Neural crest cell (in vitro differentiated cells): ENCODE data around the gene BTBD17. TPM values are rescaled to one million over a fixed set of nuclear protein-coding genes. Genes with fewer than 3 reads are reported as not detected.

ENCODE experiments used
- DNase-seq: peaks from one replicate; pipeline ENCODE4 v3.0.0; 2021; ENCODE audit warnings: low read depth, mixed read lengths, low spot score
- H3K27ac Mint-ChIP-seq: one replicate; pipeline ENCODE4 v1.8.0; 2021; ENCODE audit warnings: mild to moderate bottlenecking, mixed read lengths; ENCODE audit not compliant: unreplicated experiment
- H3K27me3 Mint-ChIP-seq: 2 replicates; pipeline ENCODE4 v1.8.0; 2021; ENCODE audit warnings: low read depth, mild to moderate bottlenecking, mixed read lengths
- H3K36me3 Mint-ChIP-seq: 2 replicates; pipeline ENCODE4 v1.8.0; 2021; ENCODE audit warnings: low read depth, mild to moderate bottlenecking, mixed read lengths
- H3K4me1 Mint-ChIP-seq: 2 replicates; pipeline ENCODE4 v1.8.0; 2021; ENCODE audit warnings: mixed read lengths
- H3K4me3 Mint-ChIP-seq: one replicate; pipeline ENCODE4 v1.8.0; 2021; ENCODE audit warnings: mild to moderate bottlenecking, mixed read lengths
- H3K9me3 Mint-ChIP-seq: 2 replicates; pipeline ENCODE4 v1.8.0; 2021; ENCODE audit warnings: mixed read lengths
- total RNA-seq: library from RNA; stranded (reverse); gene quantifications from 2 replicates; pipeline ENCODE4 v1.2.1, GENCODE V29; 2021
- TF ChIP-seq, protein P1 (sequence below): fragments of 200-600 bp; sonication (generic); conservative IDR thresholded peaks from 2 replicates; pipeline ENCODE4 v1.5.0; 2021; ENCODE audit warnings: antibody characterized with exemption, mild to moderate bottlenecking

BTBD17 gene
- total RNA-seq, 1 donor from 2014 or later, result 12.3 TPM

DNA sequence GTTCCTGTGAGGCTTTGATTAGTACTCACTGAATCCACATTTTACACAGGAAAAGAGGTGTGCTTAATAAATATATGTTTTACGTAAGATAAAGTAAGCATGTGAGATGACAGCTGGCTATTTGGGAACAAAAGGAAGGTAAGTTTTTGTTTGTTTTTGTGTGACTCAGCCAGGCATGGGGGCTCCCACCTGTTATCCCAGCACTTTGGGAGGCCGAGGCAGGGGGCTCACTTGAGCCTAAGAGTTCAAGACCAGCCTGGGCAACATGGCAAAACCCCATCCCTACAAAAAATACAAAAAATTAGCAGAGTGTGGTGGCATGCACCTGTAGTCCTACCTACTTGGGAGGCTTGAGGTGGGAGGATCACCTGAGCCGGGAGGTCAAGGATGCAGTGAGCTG is 23.5 kb upstream of the BTBD17 start:
- Mint-ChIP-seq H3K36me3 (no peaks in the 10 kb centered on the region), H3K4me1 (peaks cover 4% of the 10 kb centered on the region), H3K27ac (no peak overlapping the region), H3K27me3 (no peaks in the 10 kb centered on the region), H3K4me3 (no peak overlapping the region), H3K9me3 (no peaks in the 10 kb centered on the region)
- no peak for DNase-seq
- TF ChIP-seq, protein P1, sequence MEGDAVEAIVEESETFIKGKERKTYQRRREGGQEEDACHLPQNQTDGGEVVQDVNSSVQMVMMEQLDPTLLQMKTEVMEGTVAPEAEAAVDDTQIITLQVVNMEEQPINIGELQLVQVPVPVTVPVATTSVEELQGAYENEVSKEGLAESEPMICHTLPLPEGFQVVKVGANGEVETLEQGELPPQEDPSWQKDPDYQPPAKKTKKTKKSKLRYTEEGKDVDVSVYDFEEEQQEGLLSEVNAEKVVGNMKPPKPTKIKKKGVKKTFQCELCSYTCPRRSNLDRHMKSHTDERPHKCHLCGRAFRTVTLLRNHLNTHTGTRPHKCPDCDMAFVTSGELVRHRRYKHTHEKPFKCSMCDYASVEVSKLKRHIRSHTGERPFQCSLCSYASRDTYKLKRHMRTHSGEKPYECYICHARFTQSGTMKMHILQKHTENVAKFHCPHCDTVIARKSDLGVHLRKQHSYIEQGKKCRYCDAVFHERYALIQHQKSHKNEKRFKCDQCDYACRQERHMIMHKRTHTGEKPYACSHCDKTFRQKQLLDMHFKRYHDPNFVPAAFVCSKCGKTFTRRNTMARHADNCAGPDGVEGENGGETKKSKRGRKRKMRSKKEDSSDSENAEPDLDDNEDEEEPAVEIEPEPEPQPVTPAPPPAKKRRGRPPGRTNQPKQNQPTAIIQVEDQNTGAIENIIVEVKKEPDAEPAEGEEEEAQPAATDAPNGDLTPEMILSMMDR, result no peak

- Mint-ChIP-seq H3K36me3 (no peaks in the 10 kb centered on the region), H3K4me3 (no peak overlapping the region), H3K4me1 (peaks cover 5% of the 10 kb centered on the region), H3K27ac (no peak overlapping the region), H3K9me3 (no peaks in the 10 kb centered on the region), H3K27me3 (no peaks in the 10 kb centered on the region)
- no peak for DNase-seq
- TF ChIP-seq, protein P1, result no peak
Observed at GRCh38 chr17:74383141-74383540, 21.5 kb upstream of the BTBD17 start.

DNA sequence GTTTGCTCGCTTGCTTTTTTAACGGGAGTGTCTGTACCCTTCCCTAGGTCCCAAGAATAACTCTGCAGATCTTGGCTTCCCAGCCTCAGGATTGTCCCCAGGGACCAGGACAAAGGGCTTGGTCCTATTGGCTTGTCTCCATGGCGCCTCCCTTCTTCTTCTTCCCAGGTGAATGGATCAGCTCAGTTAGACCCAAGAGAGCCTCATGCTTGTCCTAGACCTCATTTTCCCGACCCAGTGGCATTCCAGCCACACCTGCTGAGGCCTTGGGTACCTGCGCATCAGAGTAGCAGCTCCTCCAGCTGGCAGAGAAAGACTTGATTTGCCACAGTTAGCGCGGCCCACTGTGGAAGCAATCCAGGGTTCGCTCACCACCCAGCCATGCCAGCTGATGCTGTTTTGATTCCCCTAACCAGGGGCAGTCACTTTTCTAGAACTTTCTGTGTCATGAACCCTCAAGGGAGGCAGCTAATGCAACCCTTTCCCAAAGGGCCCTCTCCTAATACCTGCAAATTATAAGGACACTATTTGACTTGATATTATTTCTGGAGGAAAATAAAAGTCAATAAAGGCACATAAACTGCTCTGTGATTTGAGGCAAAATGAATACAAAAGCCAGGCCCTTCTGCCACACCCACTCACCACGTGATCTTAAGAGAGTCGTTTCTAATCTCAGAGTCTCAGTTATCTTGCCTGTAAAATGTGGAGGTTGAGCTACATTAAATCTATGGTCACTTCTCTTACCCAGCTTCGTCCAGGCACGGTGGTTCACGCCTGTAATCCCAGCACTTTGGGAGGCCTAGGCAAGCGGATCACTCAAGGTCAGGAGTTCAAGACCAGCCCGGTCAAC is 19.5 kb upstream of the BTBD17 start:
- Mint-ChIP-seq H3K9me3 (no peaks in the 10 kb centered on the region), H3K27ac (no peak overlapping the region), H3K4me1 (peaks cover 5% of the 10 kb centered on the region), H3K27me3 (no peaks in the 10 kb centered on the region), H3K36me3 (no peaks in the 10 kb centered on the region), H3K4me3 (no peak overlapping the region)
- TF ChIP-seq, protein P1, result no peak
- DNase-seq, result no peak

GRCh38 chr17:74380086-74380958 is 18.7 kb upstream of the BTBD17 start:
- H3K27me3 Mint-ChIP-seq, result no peaks in the 10 kb centered on the region
- H3K36me3 Mint-ChIP-seq, result no peaks in the 10 kb centered on the region
- no peak overlapping the region for H3K27ac Mint-ChIP-seq
- peaks cover 5% of the 10 kb centered on the region for H3K4me1 Mint-ChIP-seq
- no peak for DNase-seq
- TF ChIP-seq, protein P1, result no peak
- H3K9me3 Mint-ChIP-seq, result no peaks in the 10 kb centered on the region
- H3K4me3 Mint-ChIP-seq, result no peak overlapping the region

DNA sequence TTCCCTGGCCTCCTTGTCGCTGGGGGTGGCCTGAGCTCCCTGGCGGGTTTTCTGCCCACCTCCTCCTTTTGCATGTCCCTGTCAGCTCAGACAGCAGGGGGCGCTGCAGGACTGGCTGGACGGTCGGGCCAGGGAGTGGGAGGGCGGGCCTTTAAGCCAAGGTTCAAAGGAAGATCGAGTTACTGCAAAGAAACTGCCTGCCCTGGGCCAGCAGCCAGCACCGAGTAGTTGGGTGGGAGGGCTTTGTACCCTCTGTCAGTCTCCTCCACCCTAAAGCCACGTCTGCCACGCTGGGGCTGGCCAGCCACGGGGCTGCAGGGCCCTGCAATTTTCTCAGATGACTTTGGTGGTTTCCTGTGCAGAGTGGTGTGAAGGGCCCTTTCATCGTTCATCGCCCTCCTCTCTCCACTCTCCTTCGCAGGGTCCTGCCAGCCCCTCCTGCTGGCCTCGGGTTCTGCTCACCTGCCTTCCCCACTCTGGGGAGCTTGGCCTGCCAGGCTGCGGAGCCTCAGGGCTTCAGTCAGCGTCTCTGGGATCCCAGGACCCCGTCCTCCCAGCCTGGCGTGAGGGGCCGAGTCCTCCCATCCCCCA is 17.9 kb upstream of the BTBD17 start:
- Mint-ChIP-seq H3K27me3 (no peaks in the 10 kb centered on the region), H3K9me3 (no peaks in the 10 kb centered on the region), H3K4me3 (no peak overlapping the region), H3K36me3 (no peaks in the 10 kb centered on the region), H3K4me1 (peaks cover 5% of the 10 kb centered on the region), H3K27ac (no peak overlapping the region)
- peak; percentile 100 for DNase-seq
- TF ChIP-seq, protein P1, result peak; percentile 99
